HG03045 (cell line): ENCODE results near the gene RAP2A.
A peak's percentile ranks its signal among the peaks of the same experiment; 100 is the strongest.

Source experiments
- ATAC-seq: cut with Tn5 transposase; IDR thresholded peaks from one replicate; pipeline ENCODE4 v1.9.1; 2021; ENCODE audit warnings: mild to moderate bottlenecking, moderate library complexity; ENCODE audit not compliant: unreplicated experiment

Gene RAP2A

DNA sequence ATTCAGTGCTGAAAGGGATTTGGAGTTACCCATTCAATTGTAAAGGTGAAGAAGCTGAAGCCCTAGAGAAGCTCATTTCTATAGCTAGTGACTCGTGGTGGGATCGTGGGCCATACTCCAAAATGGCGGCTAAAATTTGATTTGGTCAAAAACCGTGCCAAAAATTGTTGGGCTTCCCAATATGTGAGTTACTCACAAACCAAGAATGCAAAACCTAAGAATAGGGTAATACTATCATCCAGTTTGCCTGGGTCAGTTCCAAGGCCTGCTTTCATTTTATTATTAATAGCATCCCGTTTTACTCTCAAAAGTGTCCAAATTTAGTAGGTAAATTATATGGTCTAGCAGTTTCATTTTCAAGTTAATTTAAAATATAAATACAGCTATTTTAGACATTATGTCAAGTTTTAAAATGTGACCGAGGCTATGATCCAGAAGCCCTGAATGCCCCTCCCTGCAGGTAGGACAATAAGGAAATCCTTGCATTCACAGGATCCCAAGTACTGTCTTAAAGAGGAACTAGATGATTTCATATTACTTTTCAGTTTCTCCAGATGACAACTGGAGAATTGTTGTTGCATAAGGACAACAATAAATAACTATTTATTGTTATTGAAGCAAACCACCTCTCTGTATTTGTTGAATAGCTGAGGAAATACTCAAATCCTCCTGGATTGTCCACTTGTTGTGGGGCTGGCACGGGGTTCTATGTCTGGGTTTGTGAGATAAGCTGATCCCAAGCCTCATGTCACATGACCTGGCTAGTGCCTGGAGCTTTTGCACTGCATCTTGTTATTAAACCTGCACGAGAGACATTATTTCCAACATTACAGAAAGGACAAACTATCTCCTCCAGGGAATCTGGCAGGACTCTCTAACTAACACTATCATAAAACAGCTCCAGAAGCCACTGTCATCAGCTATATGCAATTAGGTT is 11.6 kb upstream of the RAP2A start:
- ATAC-seq: no peak

DNA sequence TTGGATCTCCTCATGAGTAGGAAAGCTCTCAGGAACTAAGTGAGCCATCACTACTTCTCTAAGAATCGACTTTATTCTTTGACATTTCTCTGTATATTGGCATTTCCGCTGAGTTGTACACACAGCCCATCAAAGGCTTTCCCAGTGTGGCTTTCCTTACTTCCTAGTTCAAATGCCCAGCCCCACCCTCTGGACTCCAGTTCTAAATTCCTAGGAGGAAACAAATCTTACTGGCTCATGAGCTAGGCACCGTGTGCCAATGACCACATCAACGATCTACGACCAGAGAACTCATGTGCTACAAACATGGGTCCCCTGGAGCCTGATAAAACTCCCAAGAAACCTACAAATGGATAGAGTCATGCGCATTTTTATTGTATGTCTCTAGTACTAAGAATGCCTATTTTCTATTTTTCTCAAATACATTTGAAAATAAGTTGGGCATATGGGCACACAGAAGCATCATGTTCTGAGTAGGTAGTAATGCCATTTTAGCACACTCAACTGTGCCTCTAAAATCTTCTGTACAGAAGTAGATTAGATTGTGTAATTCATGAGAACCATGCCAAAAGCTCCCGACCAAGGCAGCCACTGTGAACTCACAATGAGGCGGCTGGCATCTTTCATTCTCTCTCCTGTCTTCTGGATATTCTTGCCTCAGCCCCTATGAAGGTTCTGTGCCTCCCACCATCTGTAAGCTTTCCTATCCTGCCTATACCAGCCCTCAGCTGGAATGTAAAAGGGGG is 10.5 kb upstream of the RAP2A start:
- ATAC-seq: no peak

DNA sequence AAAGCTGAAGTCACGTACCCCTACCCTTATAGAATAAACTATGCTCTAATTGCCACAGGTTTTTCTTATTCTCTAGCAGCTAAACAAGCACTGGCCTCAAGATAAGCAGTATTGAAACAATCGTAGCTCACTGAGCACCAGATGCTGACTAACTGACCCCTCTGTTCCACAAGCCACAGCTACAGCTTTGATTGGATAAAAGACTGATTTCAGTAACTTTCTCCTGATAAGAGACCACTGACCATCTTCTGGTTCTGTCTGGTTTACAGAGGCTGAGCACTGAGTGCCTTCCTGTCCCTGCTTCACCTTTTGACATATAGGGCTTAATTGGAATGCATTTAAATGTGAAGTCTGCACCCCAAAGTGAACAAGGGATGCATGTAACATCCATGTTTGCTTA is 8.4 kb upstream of the RAP2A start:
- ATAC-seq: no peak

DNA sequence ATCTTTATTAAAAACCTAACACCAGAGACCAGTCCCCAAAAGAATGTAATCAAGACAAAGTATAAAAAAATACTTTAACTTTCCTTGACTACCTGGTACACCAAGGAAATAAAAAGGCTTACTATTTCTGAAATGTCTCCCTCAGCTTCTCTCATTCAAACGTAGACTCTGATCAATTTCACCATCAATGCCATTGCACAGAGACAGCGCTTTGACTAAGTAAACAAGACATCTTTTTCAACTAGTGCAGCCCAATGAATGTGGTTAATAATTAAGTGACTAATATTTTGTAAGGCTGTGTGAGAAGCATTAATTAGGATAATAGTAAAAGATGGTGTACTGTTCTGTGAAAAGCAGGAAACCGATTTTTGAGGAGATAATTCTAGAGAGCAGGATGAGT is 7.3 kb upstream of the RAP2A start:
- ATAC-seq: no peak

DNA sequence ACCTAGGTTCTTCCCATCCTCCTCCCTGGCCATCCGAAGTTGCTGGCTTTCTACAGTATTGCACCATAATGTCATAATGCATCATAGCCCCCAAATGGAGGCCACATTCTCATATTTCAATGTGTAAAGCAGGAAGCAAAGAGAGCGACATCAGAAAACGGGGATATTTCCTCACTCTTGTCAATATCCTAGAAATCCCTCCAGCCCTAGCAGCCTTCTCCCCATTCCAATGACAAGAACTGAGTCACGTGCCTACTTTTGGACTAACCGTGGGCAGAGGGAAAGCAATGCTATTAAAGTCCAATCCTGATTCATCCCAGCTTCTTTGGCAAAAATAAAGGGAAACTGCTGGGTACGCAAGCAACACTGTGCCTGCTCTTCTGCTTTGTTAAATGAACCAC is 4.3 kb upstream of the RAP2A start:
- ATAC-seq: no peak

DNA sequence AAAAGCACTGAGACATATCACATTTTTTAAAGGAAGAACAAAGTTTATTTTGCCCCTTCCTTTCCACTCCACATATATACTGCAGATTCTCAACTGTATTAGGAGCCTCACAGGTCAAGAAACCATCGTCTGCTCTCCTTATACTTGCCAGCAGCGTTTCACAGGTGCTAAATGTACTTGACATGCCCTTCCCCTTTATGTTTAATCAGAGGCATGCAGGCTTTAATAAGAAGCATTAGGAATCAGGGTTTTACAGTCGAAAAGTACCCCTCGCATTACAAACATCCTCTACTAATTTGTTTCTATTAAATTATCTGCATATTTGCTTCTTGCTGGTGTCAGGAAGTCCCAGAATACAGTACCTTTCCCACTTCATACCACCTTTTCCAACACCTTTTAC is 3.7 kb upstream of the RAP2A start:
- no peak for ATAC-seq

DNA sequence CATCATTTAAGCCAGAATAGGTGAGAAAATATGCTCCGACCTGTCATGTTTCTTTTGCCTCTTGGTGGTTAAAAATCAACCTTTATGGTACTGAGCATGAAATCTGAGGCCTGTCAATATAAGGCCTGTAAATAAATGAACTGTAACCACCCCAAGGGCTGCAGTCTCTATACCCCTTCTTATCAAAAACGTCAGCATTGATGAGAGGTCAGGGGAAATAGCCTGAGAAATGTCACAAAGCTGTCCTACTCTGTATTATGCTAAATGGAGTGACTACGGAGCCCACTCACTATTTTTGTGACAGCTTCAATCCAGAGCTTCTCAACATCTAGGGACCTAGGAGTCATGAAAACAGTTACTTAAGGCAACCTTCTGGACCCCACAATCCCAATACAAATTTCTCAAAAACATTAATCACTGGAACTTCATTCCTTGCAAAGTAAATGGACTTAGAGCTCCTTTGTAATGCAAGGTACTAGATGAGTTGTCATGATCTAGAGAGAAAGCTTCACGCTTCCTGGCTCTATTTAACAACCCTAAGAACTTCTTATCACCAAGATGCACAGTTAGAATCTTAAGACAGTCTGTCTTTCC is 2.7 kb upstream of the RAP2A start:
- ATAC-seq: no peak

DNA sequence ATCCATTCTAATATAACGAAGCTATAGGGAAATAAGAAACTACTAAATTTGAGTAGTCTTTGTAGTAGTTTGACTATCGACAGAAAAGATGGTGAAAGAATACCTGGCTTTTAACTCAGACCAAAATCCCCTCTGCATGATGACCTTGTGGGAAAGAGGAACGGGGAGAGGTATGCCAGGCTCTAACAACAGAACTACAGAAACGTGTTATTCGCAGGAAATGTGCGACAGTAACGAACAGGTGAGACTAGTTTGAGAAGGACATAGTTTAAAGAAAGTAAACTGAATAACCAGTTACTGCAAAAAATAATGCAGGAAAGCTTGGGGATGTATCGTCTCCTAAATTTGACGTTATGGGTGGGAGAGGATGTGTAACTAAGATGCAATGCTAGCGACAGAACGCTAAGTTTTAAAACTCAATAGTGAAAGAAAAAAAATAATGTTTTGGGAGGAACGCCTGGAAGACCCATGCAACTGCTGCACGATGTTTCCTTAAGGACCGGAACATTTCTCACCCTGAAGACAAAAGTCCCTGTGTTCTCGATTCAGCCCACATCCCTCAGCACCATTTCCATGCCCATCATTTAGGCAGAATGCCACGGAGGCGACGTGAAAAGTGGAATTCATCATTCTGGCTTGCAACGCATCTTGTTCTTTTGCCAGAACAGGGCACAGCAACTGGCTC is 1.6 kb upstream of the RAP2A start:
- ATAC-seq: no peak

DNA sequence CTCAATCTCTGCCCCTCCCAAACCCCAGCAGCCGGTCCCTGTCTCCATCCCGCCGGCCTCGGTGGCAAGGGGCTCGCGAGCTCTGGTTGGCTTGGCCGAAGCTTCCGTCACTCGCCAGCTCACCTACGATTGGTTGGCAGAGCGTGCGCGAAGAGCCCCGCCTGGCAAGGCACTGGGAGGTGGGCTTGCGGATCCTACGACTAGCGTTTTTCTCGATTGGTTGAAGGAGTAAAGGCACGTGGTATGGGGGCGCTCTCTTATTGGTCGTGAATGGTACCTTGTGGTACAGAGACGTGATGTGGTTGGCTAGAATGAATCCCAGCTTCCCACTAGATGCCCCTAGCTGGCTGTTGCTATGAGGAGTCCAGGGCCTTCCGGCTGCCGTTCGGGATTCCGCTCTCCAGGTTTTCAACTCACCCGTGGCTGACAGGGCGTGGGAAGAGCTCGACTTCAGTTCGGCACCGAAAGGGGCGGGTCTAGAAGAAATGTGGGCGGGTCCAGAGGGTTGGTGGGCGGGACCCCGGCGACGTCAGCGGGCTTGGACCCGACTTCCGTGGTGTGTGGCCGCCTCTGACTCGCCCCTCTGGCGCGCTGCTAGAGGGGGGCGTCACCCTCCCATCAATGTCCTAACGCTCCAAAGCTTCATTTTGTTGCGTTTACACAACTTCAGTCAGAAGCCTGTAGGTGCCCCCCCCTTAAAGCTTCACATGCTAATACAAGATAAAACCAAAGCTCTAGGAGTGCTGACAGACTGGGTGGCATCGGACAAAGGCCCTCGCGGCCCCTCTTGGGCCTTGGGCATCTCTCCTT is 847 bp upstream of the RAP2A start:
- peak; percentile 81 for ATAC-seq

DNA sequence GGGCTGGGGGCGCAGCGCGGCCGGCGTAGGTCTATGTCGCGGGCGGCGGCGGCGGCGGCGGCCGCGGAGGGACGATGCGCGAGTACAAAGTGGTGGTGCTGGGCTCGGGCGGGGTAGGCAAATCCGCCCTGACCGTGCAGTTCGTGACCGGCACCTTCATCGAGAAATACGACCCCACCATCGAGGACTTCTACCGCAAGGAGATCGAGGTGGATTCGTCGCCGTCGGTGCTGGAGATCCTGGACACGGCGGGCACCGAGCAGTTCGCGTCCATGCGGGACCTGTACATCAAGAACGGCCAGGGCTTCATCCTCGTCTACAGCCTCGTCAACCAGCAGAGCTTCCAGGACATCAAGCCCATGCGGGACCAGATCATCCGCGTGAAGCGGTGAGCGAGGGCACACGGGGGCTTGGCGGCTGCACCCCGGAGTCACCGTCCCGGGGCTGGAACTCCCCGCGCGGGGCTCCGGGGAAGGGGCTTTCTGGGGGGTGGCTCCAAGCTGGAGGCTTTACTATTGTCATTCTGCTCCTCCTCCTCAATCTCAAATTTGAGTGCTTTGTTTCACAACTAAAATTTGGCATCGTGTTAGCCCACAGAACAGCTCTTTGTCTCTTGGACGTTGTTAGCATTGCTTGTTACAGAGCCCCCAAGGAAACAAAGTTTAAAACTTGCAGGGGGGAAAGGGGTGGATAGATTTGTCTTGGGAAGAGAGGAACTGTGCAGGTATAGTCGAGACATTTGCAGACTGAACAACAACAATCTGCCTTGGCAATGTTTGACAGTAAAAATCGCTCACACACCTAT is 630 bp downstream of the RAP2A start:
- ATAC-seq: peak; percentile 4

DNA sequence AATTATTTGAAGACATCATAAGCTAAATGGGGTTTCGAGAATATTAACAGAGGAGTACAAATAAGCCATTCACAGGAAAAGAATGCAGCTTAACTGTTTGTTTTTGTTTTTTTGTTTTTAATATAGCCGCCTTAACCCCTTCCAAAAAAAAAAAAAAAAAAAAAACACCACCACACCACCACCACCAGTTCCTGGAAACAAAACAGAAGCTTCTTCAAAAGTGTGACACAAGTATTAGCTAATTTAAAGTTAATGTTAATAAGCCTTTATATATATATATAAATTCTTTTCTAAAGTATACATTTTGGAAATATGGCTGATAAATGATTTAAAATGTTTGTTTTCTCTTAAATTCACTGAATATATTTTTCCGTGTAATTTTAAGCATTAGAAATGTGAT is 1.4 kb downstream of the RAP2A start:
- ATAC-seq: no peak

DNA sequence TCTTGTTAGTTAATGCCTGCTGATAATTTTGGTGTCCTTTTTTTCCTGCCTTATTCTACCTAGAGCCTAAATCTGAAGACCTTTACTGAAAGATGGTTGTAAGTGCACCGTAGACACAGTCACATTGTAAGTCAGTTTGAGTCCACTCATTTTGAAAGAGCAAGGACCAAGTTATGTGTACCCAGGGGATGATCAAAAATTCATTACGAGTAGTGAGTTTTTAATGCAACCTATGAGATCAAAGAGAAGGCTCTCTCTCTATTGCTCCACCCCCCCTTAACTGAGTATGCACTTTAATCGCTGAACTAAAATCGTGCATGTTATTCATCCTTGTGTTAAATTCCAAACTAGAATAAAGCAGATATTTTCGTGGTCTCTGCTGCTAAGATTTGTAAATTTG is 1.8 kb downstream of the RAP2A start:
- no peak for ATAC-seq

DNA sequence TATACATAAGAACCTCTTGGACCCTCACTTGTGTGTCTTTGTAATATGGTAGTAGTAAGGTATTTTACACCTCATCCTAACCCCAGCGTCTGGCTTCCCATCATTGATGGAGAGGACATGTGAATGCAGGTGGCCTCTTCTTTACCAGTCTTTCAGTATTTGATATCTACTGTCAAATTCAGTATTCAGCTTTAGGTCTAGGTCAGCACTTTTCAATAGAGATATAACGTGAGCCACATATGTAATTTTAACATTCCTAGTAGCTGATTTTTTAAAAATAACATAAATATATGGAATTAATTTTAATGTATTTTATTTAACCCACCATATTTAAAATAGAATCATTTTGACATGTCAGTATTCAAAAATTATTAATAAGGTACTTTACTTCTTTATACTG is 2.9 kb downstream of the RAP2A start:
- no peak for ATAC-seq

DNA sequence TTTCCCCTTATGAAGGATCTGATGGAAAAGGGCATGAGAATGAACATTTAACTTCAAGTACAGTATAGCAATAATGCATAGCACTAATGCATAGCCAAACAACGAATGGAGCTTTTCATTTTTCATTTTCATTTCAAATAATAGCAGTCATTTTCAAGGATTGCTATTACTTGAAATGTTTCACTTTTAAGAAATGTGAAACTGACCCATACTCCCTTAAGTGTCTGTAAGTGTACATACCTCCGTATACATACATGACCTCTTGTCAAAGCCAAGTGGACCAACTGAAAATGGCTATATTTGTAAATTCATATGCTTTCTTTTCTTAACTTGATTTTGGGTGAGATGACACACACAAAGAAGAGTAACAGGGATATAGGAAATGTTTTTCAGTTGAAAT is 3.8 kb downstream of the RAP2A start:
- ATAC-seq: no peak

DNA sequence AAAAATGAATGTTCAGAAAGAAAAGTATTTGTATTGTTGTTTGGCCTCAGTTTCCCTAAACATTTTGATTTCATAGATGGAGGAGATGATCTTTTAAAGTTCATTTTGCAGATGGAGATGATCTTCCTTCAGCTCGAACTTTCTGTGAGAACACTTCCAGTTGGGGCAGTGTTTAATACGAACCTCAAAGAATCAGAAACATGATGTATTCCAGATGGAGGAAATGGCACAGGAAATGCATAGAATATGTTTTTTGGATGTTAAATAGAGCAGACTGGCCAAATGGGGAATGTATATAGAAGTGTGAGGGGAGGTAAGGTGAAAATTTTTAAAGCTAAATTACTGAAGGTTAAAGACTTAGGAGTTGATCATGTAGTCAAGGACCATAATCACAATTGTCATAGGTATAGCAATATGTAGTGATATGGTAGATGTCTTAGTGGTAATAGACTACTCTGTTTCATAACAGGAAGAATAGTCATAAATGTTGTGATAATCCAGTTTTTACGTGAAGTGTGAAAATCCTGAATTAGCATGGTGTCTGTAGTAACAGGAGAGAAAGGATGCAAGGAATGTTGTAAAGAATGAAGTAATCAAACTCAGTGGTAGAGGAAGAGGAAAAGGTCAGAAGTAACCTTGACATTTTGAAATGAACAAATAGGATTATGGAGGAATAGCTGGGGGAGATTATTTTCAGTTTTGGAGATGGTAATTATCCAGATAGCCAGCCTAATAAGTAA is 5.1 kb downstream of the RAP2A start:
- ATAC-seq: no peak

DNA sequence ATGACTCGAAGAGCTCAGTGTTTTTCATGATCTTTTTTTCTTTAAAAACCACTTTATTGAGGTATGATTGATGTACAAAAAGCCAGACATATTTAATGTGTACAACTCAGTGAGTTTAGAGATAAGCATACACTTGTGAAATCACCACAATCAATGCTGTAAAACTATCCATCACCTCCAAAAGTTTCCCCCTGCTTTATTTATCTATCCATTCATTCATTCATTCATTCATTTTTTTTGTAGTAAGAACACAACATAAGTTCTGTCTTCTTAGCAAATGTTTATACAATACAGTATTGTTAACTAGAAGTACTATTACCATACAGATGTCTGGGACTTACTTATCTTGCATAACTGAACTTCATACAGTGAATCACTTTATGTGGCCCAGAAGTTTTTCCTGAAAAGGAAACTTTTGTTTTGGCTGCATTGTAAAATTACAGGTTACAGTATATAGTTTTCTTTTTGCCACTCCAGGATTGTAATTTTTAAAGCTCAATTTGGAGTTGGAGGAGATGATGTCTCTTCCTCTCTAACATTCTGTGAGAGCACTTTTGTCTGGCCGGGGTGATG is 6.7 kb downstream of the RAP2A start:
- no peak for ATAC-seq

DNA sequence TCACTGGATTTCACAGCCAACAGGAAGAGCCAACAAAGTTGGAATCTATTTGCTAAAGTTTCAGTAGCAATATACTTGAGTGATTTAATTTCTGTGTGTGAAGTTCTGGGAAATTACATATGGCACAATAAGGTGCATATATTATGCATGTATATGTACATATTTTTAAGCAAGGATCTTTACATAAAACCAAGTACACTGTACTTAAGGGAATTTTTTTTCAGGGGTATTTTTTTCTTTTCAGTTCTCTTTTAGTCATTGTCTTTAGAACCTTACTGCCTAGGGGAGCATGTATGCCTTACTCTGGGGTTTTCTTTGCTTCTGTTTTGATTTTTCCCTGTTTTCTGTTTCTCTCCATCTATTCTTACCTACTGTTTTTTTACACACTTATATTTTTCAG is 7.4 kb downstream of the RAP2A start:
- peak; percentile 54 for ATAC-seq

DNA sequence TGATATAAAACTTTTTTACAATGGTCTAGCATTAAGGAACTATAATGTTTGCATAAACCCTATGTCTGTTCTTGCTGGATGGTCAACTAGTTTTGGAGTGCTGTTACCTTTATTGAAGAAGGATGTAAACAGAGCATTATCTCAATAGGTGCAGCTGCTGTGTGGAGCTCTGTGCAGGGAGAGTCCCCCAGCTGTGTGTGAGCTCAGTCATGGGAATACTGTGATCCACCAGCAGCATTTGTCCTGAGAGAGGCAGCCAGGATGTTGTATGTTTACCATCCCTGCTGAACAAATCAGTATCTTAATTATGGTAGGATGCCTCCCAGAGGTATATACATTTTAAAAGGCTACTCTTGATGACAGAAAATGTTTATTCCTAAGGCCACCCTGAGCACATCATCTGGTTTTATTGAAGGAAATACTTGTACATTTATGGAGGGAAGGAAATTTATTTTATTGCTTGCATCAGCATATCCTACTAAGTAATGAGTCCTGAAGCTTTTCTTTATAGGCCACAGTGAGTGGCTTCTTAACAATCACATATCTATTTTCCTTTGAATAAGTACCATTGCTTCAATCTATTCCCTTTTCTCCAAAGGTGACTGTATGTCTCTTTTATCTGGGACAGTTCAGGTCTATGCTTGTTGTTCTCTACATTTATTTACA is 11.7 kb downstream of the RAP2A start:
- no peak for ATAC-seq
